ENCODE measurements around the gene KRT9. TPM values are rescaled to one million over a fixed set of nuclear protein-coding genes. Genes with fewer than 3 reads are reported as not detected.

The KRT9 gene
- total RNA-seq, 4 donors from 2014 or later: 0.19 to 0.61 TPM; not detected in 2

DNA sequence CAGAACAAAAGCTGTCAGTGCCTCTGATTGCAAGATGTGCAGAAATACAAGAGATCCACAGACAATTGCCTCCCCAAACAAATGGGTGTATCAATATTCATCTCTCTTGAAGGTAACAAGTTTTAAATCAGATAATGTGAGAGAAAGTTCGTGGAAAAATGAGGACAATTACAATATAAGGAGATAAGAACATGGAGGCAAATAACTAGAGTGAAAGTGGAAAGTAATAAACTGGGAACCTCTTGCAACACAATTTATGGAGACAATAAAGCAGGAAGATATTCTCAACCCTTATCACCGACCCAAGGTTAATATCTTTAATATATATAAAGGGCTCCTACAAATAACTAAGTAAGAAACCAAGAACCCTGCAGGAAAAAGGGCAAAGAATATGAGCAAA is 29.5 kb downstream of the KRT9 start:
- TF ChIP-seq, protein P1, sequence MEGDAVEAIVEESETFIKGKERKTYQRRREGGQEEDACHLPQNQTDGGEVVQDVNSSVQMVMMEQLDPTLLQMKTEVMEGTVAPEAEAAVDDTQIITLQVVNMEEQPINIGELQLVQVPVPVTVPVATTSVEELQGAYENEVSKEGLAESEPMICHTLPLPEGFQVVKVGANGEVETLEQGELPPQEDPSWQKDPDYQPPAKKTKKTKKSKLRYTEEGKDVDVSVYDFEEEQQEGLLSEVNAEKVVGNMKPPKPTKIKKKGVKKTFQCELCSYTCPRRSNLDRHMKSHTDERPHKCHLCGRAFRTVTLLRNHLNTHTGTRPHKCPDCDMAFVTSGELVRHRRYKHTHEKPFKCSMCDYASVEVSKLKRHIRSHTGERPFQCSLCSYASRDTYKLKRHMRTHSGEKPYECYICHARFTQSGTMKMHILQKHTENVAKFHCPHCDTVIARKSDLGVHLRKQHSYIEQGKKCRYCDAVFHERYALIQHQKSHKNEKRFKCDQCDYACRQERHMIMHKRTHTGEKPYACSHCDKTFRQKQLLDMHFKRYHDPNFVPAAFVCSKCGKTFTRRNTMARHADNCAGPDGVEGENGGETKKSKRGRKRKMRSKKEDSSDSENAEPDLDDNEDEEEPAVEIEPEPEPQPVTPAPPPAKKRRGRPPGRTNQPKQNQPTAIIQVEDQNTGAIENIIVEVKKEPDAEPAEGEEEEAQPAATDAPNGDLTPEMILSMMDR (IDR thresholded peaks at IDR 0.05): no peak
- no peak for TF ChIP-seq POLR2A (IDR thresholded peaks at IDR 0.05)
- Histone ChIP-seq H3K36me3 (no peaks in the 10 kb centered on the region), H3K4me1 (peaks cover 8 to 38% (median 14%) of the 10 kb centered on the region in 3 donors), H3K27me3 (no peaks in the 10 kb centered on the region), H3K9me3 (no peaks in the 10 kb centered on the region), H3K27ac (no peak overlapping the region), H3K4me3 (no peak overlapping the region)
- 43 to 64% methylated on average over 2 of the region's 2 CpGs for WGBS, 2 donors
- no peak for DNase-seq
- intact Hi-C loops (cut with DNase I): loop anchor here (10.0 kb wide), 1 partner anchor 638 kb away; no protein-coding TSS in a partner anchor

DNA sequence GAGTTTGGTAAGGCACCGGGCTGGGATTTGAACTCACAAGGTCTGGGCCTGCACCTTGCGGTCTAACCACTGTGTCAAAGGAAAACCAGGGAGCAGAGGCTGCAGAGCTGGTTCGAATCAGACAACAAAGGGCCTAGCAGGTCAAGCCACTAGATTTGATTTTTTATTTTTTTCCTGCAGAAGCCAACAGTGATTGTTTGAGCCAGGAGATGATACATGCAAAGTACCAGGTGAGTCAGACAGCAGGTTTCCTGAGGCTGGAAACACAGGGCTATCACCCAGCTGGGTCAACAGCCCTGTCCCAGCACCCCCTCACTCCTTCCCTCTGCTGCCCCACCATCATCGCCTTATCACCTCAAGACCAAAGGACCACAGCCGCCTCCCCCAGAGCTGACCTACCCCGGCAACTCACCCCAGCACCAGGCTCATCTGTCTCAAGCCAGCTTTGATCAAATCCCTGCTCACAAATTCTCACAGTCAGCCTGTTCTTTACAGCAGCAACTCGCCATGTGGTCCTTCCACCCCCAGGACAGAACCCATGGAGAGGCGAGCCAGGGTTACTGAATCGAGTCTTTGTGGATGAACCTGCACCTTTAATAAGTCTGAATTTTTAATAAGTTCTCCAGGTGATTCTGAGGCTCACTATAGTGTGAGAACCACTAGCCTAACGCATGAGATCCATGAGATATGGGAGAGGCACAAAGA is 30.8 kb downstream of the KRT9 start:
- intact Hi-C loops (cut with DNase I): loop anchor here (10.0 kb wide), 1 partner anchor 636 kb away; no protein-coding TSS in a partner anchor
- DNase-seq: no peak
- 60 to 77% methylated on average over 10 of the region's 10 CpGs for WGBS, 2 donors
- TF ChIP-seq POLR2A (IDR thresholded peaks at IDR 0.05): no peak
- TF ChIP-seq, protein P1 (IDR thresholded peaks at IDR 0.05): no peak
- Histone ChIP-seq H3K27me3 (no peaks in the 10 kb centered on the region), H3K4me3 (no peak overlapping the region), H3K9me3 (no peaks in the 10 kb centered on the region), H3K27ac (peak overlapping the region in 2 of 4 donors; percentile 3 to 19), H3K4me1 (peaks cover 10 to 44% (median 14%) of the 10 kb centered on the region in 3 donors), H3K36me3 (no peaks in the 10 kb centered on the region)

DNA sequence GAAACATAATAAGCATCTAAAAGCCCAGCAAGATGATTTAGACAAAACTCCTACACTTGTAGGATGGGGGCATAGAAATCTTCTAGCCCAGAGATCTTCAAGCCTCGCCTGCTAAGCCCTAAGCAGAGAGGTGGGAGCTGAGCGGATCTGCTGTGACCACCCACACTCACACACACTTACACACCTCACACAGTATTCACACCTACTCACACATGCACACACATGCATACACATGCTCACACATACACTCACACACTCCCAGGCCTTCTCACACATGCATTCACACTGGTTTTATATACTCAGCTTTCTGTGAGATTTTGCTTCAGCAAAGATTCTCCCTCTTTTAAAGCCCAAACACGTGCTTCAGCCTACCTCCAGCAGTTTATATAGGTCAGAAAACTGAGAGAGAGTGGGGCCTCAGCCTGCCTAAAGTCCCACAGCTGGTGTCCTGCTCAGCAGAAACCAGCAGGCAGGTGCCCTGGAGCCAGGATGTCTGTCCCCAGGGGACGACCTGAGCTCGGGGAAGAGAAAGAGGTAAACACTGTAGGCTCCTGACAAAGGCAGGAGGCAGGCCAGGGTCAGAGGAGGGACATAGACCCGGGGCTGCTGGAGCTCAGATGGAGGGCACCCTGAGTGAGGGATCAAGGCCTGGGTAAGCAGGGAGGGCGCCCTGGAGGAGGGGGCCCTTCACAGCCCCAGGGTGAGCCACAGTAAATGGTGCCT is 31.7 kb downstream of the KRT9 start:
- peak overlapping the region in 2 of 4 donors; percentile 3 to 19 for H3K27ac ChIP-seq
- H3K36me3 ChIP-seq: no peaks in the 10 kb centered on the region
- DNase-seq: no peak
- 76 to 78% methylated on average over 5 to 6 of the region's 7 CpGs for WGBS, 2 donors
- TF ChIP-seq, protein P1 (IDR thresholded peaks at IDR 0.05): no peak
- TF ChIP-seq POLR2A (IDR thresholded peaks at IDR 0.05): no peak
- H3K9me3 ChIP-seq: no peaks in the 10 kb centered on the region
- H3K4me3 ChIP-seq: no peak overlapping the region
- intact Hi-C loops (cut with DNase I): loop anchor here (10.0 kb wide), 1 partner anchor 635 kb away; no protein-coding TSS in a partner anchor
- H3K4me1 ChIP-seq: peaks cover 13 to 51% (median 17%) of the 10 kb centered on the region in 3 donors
- no peaks in the 10 kb centered on the region for H3K27me3 ChIP-seq

DNA sequence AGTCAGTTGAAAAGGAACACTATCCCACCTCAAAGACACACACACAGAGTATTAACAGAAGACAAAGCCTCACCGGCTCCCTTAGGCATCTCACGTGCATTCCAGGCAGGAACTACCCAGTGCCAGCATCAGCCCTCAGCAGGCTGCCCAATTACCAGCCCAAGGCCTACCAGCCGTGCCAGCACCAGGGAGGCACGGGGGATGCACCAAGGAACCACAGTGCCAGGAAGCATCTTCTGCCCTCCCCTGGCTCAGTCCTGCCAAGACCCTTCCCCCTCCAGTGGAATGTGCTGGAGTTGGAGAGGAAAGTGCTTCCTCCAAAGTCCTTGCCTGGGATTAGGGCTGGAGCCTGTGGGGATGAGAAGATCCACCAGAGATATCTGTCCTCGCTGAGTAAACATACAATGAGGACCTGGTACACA is 32.8 kb downstream of the KRT9 start:
- TF ChIP-seq POLR2A (IDR thresholded peaks at IDR 0.05): no peak
- TF ChIP-seq, protein P1 (IDR thresholded peaks at IDR 0.05): no peak
- intact Hi-C loops (cut with DNase I): no loop called here
- no peaks in the 10 kb centered on the region for H3K27me3 ChIP-seq
- DNase-seq: no peak
- no peaks in the 10 kb centered on the region for H3K9me3 ChIP-seq
- H3K4me1 ChIP-seq: peaks cover 12 to 42% (median 13%) of the 10 kb centered on the region in 3 donors
- H3K36me3 ChIP-seq: no peaks in the 10 kb centered on the region
- H3K4me3 ChIP-seq: no peak overlapping the region
- no peak overlapping the region for H3K27ac ChIP-seq
- WGBS, 2 donors: 39 to 55% methylated on average over 2 to 5 of the region's 5 CpGs

DNA sequence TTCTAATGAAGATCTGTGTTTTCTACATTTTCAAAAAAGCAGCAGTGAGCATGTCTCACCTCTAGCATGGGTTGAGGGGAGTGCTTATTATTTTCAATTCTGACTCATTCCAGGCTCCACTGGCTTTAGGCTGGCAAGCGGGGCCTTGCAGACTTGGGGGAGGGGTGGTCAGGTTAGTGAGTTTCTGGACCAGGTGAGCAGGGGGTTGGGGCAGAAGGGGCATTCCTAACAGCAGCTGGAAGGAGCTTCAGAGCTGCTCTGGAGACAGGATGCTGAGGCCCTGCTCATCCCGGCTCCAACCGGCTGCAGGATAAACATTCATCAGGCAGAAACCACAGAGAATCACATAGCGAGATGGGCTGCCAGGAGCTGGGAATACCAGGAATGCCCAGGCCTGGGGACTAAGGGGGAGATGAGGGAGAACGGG is 33.3 kb downstream of the KRT9 start:
- DNase-seq: no peak
- TF ChIP-seq, protein P1 (IDR thresholded peaks at IDR 0.05): no peak
- no peak for TF ChIP-seq POLR2A (IDR thresholded peaks at IDR 0.05)
- H3K4me3 ChIP-seq: no peak overlapping the region
- H3K36me3 ChIP-seq: no peaks in the 10 kb centered on the region
- H3K27me3 ChIP-seq: no peaks in the 10 kb centered on the region
- H3K4me1 ChIP-seq: peaks cover 12 to 42% (median 13%) of the 10 kb centered on the region in 3 donors
- no peak overlapping the region for H3K27ac ChIP-seq
- H3K9me3 ChIP-seq: no peaks in the 10 kb centered on the region
- WGBS, 2 donors: 37 to 45% methylated on average over 2 to 3 of the region's 5 CpGs
- intact Hi-C loops (cut with DNase I): no loop called here

Measured in esophagus squamous epithelium (tissue), 5 donors.